GM18861 (cell line): ENCODE data around the gene ALDH16A1.
"Not testable (repeated sequence)": the region's sequence is repeated elsewhere in the genome, so short reads cannot be mapped to it uniquely, and the experiment has no call there.

Experiments
- ATAC-seq: cut with Tn5 transposase; IDR thresholded peaks from one replicate; pipeline ENCODE4 v1.9.1; 2021; ENCODE audit not compliant: unreplicated experiment

Gene ALDH16A1

GRCh38 chr19:49439836-49440235 is 13.2 kb upstream of the ALDH16A1 start:
- ATAC-seq, result no peak

- ATAC-seq, result no peak
Observed at GRCh38 chr19:49440439-49441209, 12.4 kb upstream of the ALDH16A1 start.

- no peak for ATAC-seq
Observed at GRCh38 chr19:49441210-49441959, 11.6 kb upstream of the ALDH16A1 start, which contains the start of gene SLC17A7. Gene SLC17A7 (minus strand): TSS chr19:49441527. CDS start chr19:49441379, 148 bp downstream.

GRCh38 chr19:49441960-49442350 is 11.1 kb upstream of the ALDH16A1 start:
- no peak for ATAC-seq

GRCh38 chr19:49442354-49442753 is 10.7 kb upstream of the ALDH16A1 start:
- ATAC-seq, result no peak

- no peak for ATAC-seq
Observed at GRCh38 chr19:49442771-49443365, 10.2 kb upstream of the ALDH16A1 start.

- peak; percentile 63 for ATAC-seq
Observed at GRCh38 chr19:49443366-49444099, 9.5 kb upstream of the ALDH16A1 start.

- ATAC-seq, result not testable (repeated sequence)
Observed at GRCh38 chr19:49444100-49444700, 8.8 kb upstream of the ALDH16A1 start.

- ATAC-seq, result no peak
Observed at GRCh38 chr19:49445997-49446396, 7.0 kb upstream of the ALDH16A1 start.

GRCh38 chr19:49447485-49448431 is 5.3 kb upstream of the ALDH16A1 start:
- no peak for ATAC-seq

GRCh38 chr19:49448432-49448786 is 4.6 kb upstream of the ALDH16A1 start:
- ATAC-seq, result no peak

- no peak for ATAC-seq
Observed at GRCh38 chr19:49450405-49450804, 2.6 kb upstream of the ALDH16A1 start.

- ATAC-seq, result peak; percentile 62
Observed at GRCh38 chr19:49451430-49452181, 1.4 kb upstream of the ALDH16A1 start, which contains the start of gene PIH1D1. Gene PIH1D1 (minus strand): TSS chr19:49451814. CDS start chr19:49451574, 240 bp downstream.

- no peak for ATAC-seq
Observed at GRCh38 chr19:49453757-49454240, 774 bp downstream of the ALDH16A1 start.

- ATAC-seq, result no peak
Observed at GRCh38 chr19:49455773-49456172, 2.7 kb downstream of the ALDH16A1 start.

- no peak for ATAC-seq
Observed at GRCh38 chr19:49456326-49456725, 3.3 kb downstream of the ALDH16A1 start.

- ATAC-seq, result no peak
Observed at GRCh38 chr19:49458567-49458903, 5.5 kb downstream of the ALDH16A1 start.

- ATAC-seq, result no peak
Observed at GRCh38 chr19:49459388-49459787, 6.4 kb downstream of the ALDH16A1 start.

- not testable (repeated sequence) for ATAC-seq
Observed at GRCh38 chr19:49461130-49461529, 8.1 kb downstream of the ALDH16A1 start.
